ENCODE results near the gene ACKR3.

The ACKR3 gene

GRCh38 chr2:236552212-236552542 lies 17.4 kb upstream of the ACKR3 start:
- TF ChIP-seq CTCF (IDR thresholded peaks at IDR 0.05; ENCODE audit: low read depth, low read length, missing control alignments): no peak
- no peak for DNase-seq (ENCODE audit: extremely low read depth, low read depth)
- no peak overlapping the region for H3K4me3 ChIP-seq (replicated peaks; ENCODE audit: low read depth, low read length)

- DNase-seq (ENCODE audit: extremely low read depth, low read depth): no peak
- no peak overlapping the region for H3K4me3 ChIP-seq (replicated peaks; ENCODE audit: low read depth, low read length)
- TF ChIP-seq CTCF (IDR thresholded peaks at IDR 0.05; ENCODE audit: low read depth, low read length, missing control alignments): no peak
Measured at GRCh38 chr2:236552581-236553363, 16.9 kb upstream of the ACKR3 start.

DNA sequence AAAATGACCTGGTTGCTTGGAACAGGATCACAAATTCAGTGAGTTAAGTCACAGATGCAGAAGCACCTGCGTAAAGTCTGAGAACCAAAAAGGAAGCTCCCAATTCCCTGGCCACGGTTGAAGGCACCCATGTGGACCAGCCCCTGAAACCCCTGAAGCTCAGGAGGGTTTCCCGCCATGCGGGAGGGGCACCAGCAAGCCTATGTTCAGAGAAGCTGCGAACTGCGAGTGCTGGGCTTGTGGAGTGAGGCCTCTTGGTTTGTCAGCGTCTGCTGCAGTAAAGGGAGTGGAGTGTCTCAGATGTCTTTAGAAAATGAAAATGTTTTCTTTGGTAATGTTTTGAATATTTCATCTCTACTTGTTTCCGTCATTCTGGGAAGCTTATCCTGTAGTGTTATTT lies 16.1 kb upstream of the ACKR3 start:
- no peak for DNase-seq (ENCODE audit: extremely low read depth, low read depth)
- H3K4me3 ChIP-seq (replicated peaks; ENCODE audit: low read depth, low read length): no peak overlapping the region
- no peak for TF ChIP-seq CTCF (IDR thresholded peaks at IDR 0.05; ENCODE audit: low read depth, low read length, missing control alignments)

GRCh38 chr2:236554629-236555282 lies 14.9 kb upstream of the ACKR3 start:
- no peak overlapping the region for H3K4me3 ChIP-seq (replicated peaks; ENCODE audit: low read depth, low read length)
- TF ChIP-seq CTCF (IDR thresholded peaks at IDR 0.05; ENCODE audit: low read depth, low read length, missing control alignments): no peak
- no peak for DNase-seq (ENCODE audit: extremely low read depth, low read depth)

- TF ChIP-seq CTCF (IDR thresholded peaks at IDR 0.05; ENCODE audit: low read depth, low read length, missing control alignments): no peak
- no peak for DNase-seq (ENCODE audit: extremely low read depth, low read depth)
- H3K4me3 ChIP-seq (replicated peaks; ENCODE audit: low read depth, low read length): no peak overlapping the region
Measured at GRCh38 chr2:236555481-236555880, 14.1 kb upstream of the ACKR3 start.

GRCh38 chr2:236557306-236558030 lies 12.2 kb upstream of the ACKR3 start:
- H3K4me3 ChIP-seq (replicated peaks; ENCODE audit: low read depth, low read length): no peak overlapping the region
- no peak for TF ChIP-seq CTCF (IDR thresholded peaks at IDR 0.05; ENCODE audit: low read depth, low read length, missing control alignments)
- DNase-seq (ENCODE audit: extremely low read depth, low read depth): no peak
